ENCODE results near the gene TMEM225B.

- TF ChIP-seq EZH2 (IDR thresholded peaks at IDR 0.05; ENCODE audit: borderline replicate concordance, low read depth, low read length, poor library complexity, severe bottlenecking) (no peak), CTCF (conservative IDR thresholded peaks at IDR 0.05; ENCODE audit: low read depth, low read length) (no peak)
Observed at GRCh38 chr7:99596408-99596955, 1.6 kb upstream of the TMEM225B start.
